ENCODE results near the gene SEPTIN1.
"Not testable (repeated sequence)": the region's sequence is repeated elsewhere in the genome, so short reads cannot be mapped to it uniquely, and the experiment has no call there.

SEPTIN1 gene

GRCh38 chr16:30357085-30357714 lies 25.2 kb downstream of the SEPTIN1 start:
- DNase-seq = no peak

GRCh38 chr16:30356401-30357084 lies 25.8 kb downstream of the SEPTIN1 start:
- DNase-seq = no peak

GRCh38 chr16:30355954-30356308 lies 26.4 kb downstream of the SEPTIN1 start:
- no peak for DNase-seq

GRCh38 chr16:30355144-30355953 lies 27.0 kb downstream of the SEPTIN1 start, which contains the start of gene CD2BP2:
CD2BP2 (minus strand) TSS chr16:30355308; CDS start chr16:30354681, 627 bp downstream.
- peak; percentile 99 for DNase-seq

- no peak for DNase-seq
Observed at GRCh38 chr16:30354423-30355143, 27.8 kb downstream of the SEPTIN1 start.

- DNase-seq = no peak
Observed at GRCh38 chr16:30353438-30354129, 28.8 kb downstream of the SEPTIN1 start.

- DNase-seq = no peak
Observed at GRCh38 chr16:30352488-30353401, 29.6 kb downstream of the SEPTIN1 start.

- no peak for DNase-seq
Observed at GRCh38 chr16:30351586-30352419, 30.6 kb downstream of the SEPTIN1 start.

- no peak for DNase-seq
Observed at GRCh38 chr16:30351001-30351441, 31.3 kb downstream of the SEPTIN1 start.

GRCh38 chr16:30350134-30350871 lies 32.1 kb downstream of the SEPTIN1 start:
- no peak for DNase-seq

GRCh38 chr16:30349675-30350074 lies 32.7 kb downstream of the SEPTIN1 start:
- DNase-seq = no peak

GRCh38 chr16:30348929-30349328 lies 33.4 kb downstream of the SEPTIN1 start:
- no peak for DNase-seq

GRCh38 chr16:30348113-30348512 lies 34.2 kb downstream of the SEPTIN1 start:
- no peak for DNase-seq

- DNase-seq = no peak
Observed at GRCh38 chr16:30346286-30346685, 36.1 kb downstream of the SEPTIN1 start.

- not testable (repeated sequence) for DNase-seq
Observed at GRCh38 chr16:30343491-30343820, 38.9 kb downstream of the SEPTIN1 start.

- DNase-seq = no peak
Observed at GRCh38 chr16:30342751-30343490, 39.4 kb downstream of the SEPTIN1 start.

GRCh38 chr16:30341971-30342370 lies 40.4 kb downstream of the SEPTIN1 start:
- not testable (repeated sequence) for DNase-seq

- DNase-seq = no peak
Observed at GRCh38 chr16:30340621-30341020, 41.7 kb downstream of the SEPTIN1 start.

GRCh38 chr16:30338715-30339114 lies 43.6 kb downstream of the SEPTIN1 start:
- not testable (repeated sequence) for DNase-seq
